GM19395 (cell line): ENCODE data around the gene DNAJA3.
A peak's percentile ranks its signal among the peaks of the same experiment; 100 is the strongest.

Experiments
- ATAC-seq: cut with Tn5 transposase; IDR thresholded peaks from one replicate; pipeline ENCODE4 v1.9.1; 2021; ENCODE audit warnings: mild to moderate bottlenecking, moderate library complexity; ENCODE audit not compliant: unreplicated experiment

DNAJA3 gene

GRCh38 chr16:4468972-4469371 lies 43.3 kb downstream of the DNAJA3 start:
- no peak for ATAC-seq

- no peak for ATAC-seq
Observed at GRCh38 chr16:4471869-4472268, 46.2 kb downstream of the DNAJA3 start.

GRCh38 chr16:4472880-4473279 lies 47.2 kb downstream of the DNAJA3 start:
- ATAC-seq: no peak

- ATAC-seq: peak; percentile 60
Observed at GRCh38 chr16:4474192-4474961, 48.7 kb downstream of the DNAJA3 start, which contains the start of gene NMRAL1. Gene NMRAL1 (minus strand): TSS chr16:4474625. CDS start chr16:4474132, 493 bp downstream.

- peak; percentile 77 for ATAC-seq
Observed at GRCh38 chr16:4475880-4476788, 50.5 kb downstream of the DNAJA3 start, which contains the start of gene HMOX2. Gene HMOX2 (plus strand): TSS chr16:4476398. CDS start chr16:4505525, 29,127 bp downstream.

GRCh38 chr16:4477966-4478365 lies 52.3 kb downstream of the DNAJA3 start:
- no peak for ATAC-seq

- no peak for ATAC-seq
Observed at GRCh38 chr16:4481526-4481925, 55.9 kb downstream of the DNAJA3 start.

GRCh38 chr16:4481963-4482362 lies 56.3 kb downstream of the DNAJA3 start:
- no peak for ATAC-seq

GRCh38 chr16:4486126-4486893 lies 60.6 kb downstream of the DNAJA3 start:
- no peak for ATAC-seq

GRCh38 chr16:4487955-4488498 lies 62.4 kb downstream of the DNAJA3 start:
- ATAC-seq: no peak

- no peak for ATAC-seq
Observed at GRCh38 chr16:4488499-4488967, 62.9 kb downstream of the DNAJA3 start.

GRCh38 chr16:4489030-4489429 lies 63.4 kb downstream of the DNAJA3 start:
- no peak for ATAC-seq

- no peak for ATAC-seq
Observed at GRCh38 chr16:4491898-4492297, 66.2 kb downstream of the DNAJA3 start.

- ATAC-seq: no peak
Observed at GRCh38 chr16:4494746-4495490, 69.2 kb downstream of the DNAJA3 start.

- no peak for ATAC-seq
Observed at GRCh38 chr16:4495766-4496165, 70.1 kb downstream of the DNAJA3 start.

GRCh38 chr16:4496305-4496704 lies 70.6 kb downstream of the DNAJA3 start:
- no peak for ATAC-seq

GRCh38 chr16:4498546-4499195 lies 73.0 kb downstream of the DNAJA3 start:
- no peak for ATAC-seq

GRCh38 chr16:4499196-4499555 lies 73.5 kb downstream of the DNAJA3 start:
- no peak for ATAC-seq

- no peak for ATAC-seq
Observed at GRCh38 chr16:4500272-4500671, 74.6 kb downstream of the DNAJA3 start.
